ENCODE data around the gene SVEP1. TPM values are rescaled to one million over a fixed set of nuclear protein-coding genes. Genes with fewer than 3 reads are reported as not detected.

SVEP1 gene
- total RNA-seq, 1 donor = not detected

DNA sequence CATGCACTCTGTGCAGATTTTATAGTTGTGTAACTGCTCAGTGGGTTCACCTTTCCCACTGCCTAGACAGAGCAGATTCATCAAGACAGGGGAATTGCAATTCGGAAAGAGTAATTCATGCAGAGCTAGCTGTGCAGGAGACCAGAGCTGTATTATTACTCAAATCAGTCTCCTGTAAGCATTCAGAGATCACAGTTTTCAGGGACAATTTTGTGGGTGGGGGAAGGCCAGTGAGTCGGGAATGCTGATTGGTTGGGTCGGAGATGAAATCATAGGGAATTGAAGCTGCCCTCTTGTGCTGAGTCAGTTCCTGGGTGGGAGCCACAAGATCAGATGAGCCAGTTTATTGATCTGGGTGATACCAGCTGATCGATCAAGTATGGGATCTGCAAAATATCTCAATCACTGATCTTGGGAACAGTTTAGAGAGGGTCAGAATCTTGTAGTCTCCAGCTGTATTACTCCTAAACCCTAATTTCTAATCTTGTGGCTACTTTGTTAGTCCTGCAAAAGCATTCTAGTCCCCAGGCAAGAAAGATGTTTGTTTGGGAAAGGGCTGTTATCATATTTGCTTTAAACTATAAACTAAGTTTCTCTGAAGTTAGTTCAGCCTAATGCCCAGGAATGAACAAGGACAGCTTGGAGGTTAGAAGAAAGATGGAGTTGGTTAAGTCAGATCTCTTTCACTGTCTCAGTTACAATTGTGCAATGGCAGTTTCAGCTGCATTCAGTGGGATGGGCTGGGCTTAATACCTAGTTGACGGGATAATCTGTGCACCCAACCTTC, 12.7 kb upstream of the SVEP1 start:
- H3K4me3 ChIP-seq (ENCODE audit: low read length) = no peak overlapping the region
- peaks cover 4% of the 10 kb centered on the region for H3K9me3 ChIP-seq (ENCODE audit: low read depth, low read length)
- no peaks in the 10 kb centered on the region for H3K4me1 ChIP-seq (ENCODE audit: insufficient read depth, low read length)
- no peaks in the 10 kb centered on the region for H3K27me3 ChIP-seq (ENCODE audit: insufficient read depth, low read length)

DNA sequence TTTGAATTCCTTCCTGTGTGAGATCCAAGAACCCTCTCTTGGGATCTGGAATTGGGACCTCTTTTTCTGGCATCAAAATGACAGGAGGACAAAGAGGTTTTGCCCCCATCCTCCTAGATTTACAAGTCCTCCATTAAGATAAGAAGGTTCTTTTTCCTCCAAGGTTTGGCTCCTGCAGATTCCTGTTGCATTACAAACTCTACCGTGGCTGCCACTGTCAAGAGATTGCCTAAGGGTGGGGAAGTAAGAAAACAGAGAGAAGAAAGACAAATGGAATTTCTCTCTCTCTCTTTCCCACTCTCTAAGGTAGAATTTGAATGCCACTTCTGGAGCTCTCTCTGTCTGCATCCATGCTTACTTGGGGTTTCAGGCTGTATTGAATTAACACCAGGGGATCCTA, 12.0 kb upstream of the SVEP1 start:
- H3K4me1 ChIP-seq (ENCODE audit: insufficient read depth, low read length) = no peaks in the 10 kb centered on the region
- H3K4me3 ChIP-seq (ENCODE audit: low read length) = no peak overlapping the region
- H3K9me3 ChIP-seq (ENCODE audit: low read depth, low read length) = peaks cover 4% of the 10 kb centered on the region
- no peaks in the 10 kb centered on the region for H3K27me3 ChIP-seq (ENCODE audit: insufficient read depth, low read length)

- Histone ChIP-seq H3K4me1 (ENCODE audit: insufficient read depth, low read length) (no peaks in the 10 kb centered on the region), H3K4me3 (ENCODE audit: low read length) (no peak overlapping the region), H3K27me3 (ENCODE audit: insufficient read depth, low read length) (no peaks in the 10 kb centered on the region), H3K9me3 (ENCODE audit: low read depth, low read length) (peaks cover 4% of the 10 kb centered on the region)
Observed at GRCh38 chr9:110590816-110591215, 11.3 kb upstream of the SVEP1 start.

GRCh38 chr9:110588296-110588695, 8.8 kb upstream of the SVEP1 start:
- Histone ChIP-seq H3K27me3 (ENCODE audit: insufficient read depth, low read length) (no peaks in the 10 kb centered on the region), H3K9me3 (ENCODE audit: low read depth, low read length) (peaks cover 4% of the 10 kb centered on the region), H3K4me1 (ENCODE audit: insufficient read depth, low read length) (no peaks in the 10 kb centered on the region), H3K4me3 (ENCODE audit: low read length) (no peak overlapping the region)

DNA sequence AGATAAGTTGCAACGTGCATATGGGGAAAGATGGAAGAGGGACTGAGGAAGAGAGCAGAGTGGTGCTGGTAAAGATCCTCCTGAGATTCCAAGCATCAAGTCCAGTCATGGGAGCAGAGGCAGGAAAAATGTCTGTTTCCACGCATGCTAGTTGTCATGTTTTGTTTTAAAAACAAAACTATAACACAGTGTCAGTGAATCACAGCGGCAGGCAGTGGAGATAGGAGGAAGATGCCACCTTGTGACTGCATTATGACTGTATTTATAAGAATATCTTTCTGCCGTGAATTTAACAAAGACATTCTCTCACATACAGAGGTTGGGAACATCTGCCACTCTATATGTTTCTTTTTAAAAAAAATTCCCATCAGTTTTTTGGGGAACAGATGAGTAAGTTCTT, 3.7 kb upstream of the SVEP1 start:
- Histone ChIP-seq H3K4me3 (ENCODE audit: low read length) (no peak overlapping the region), H3K9me3 (ENCODE audit: low read depth, low read length) (no peaks in the 10 kb centered on the region), H3K27me3 (ENCODE audit: insufficient read depth, low read length) (peaks cover 40% of the 10 kb centered on the region), H3K4me1 (ENCODE audit: insufficient read depth, low read length) (peaks cover 5% of the 10 kb centered on the region)

DNA sequence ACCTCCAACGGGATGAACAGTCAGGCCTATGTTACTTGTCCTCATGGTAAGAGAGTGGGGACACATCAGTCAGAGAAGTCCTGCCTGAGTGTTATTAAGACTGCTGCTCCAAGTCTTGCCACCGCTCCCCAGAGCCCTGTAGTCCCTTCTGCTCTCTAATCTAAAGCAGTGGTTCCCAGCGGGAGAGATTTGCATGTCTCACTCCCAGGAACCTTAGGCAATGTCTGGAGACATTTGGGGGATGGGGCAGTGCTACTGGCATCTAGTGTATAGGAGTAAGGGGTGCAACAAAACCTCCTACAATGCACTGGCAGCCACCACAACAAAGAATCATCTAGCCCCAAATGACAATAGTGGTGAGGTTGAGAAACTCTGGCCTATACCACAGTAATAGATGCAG, 2.6 kb upstream of the SVEP1 start:
- Histone ChIP-seq H3K27me3 (ENCODE audit: insufficient read depth, low read length) (peaks cover 51% of the 10 kb centered on the region), H3K4me1 (ENCODE audit: insufficient read depth, low read length) (peaks cover 5% of the 10 kb centered on the region), H3K4me3 (ENCODE audit: low read length) (no peak overlapping the region), H3K9me3 (ENCODE audit: low read depth, low read length) (peaks cover 5% of the 10 kb centered on the region)

GRCh38 chr9:110580850-110581249, 1.3 kb upstream of the SVEP1 start:
- Histone ChIP-seq H3K9me3 (ENCODE audit: low read depth, low read length) (peaks cover 5% of the 10 kb centered on the region), H3K4me3 (ENCODE audit: low read length) (no peak overlapping the region), H3K4me1 (ENCODE audit: insufficient read depth, low read length) (peaks cover 5% of the 10 kb centered on the region), H3K27me3 (ENCODE audit: insufficient read depth, low read length) (peaks cover 56% of the 10 kb centered on the region)

- H3K4me1 ChIP-seq (ENCODE audit: insufficient read depth, low read length) = peaks cover 5% of the 10 kb centered on the region
- H3K27me3 ChIP-seq (ENCODE audit: insufficient read depth, low read length) = peaks cover 59% of the 10 kb centered on the region
- peaks cover 5% of the 10 kb centered on the region for H3K9me3 ChIP-seq (ENCODE audit: low read depth, low read length)
- H3K4me3 ChIP-seq (ENCODE audit: low read length) = no peak overlapping the region
Observed at GRCh38 chr9:110579862-110580219, 300 bp upstream of the SVEP1 start.

DNA sequence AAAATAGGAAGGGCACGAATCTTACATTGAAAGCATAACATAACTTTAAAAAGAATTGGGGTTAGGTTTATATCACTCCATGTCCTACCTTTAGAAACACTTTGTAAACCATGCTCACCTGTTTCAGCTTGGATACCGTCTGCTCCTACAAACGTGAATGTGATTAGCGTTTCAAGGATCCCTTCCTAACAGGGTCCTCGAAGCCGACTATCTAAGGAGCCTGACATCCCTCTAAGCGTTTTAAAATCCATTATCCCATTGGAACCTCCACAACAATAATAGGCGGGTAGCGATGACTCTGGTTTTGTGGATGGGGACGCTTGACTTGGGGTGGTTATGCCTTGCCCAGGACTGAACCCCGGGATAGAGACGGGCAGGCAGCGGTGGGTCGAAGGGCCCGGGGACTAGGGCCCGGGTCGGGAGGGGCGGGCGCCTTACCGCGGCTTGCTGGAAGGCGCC, 937 bp downstream of the SVEP1 start:
- Histone ChIP-seq H3K27me3 (ENCODE audit: insufficient read depth, low read length) (peaks cover 61% of the 10 kb centered on the region), H3K4me3 (ENCODE audit: low read length) (no peak overlapping the region)

GRCh38 chr9:110575945-110576344, 3.6 kb downstream of the SVEP1 start:
- no peak overlapping the region for H3K4me3 ChIP-seq (ENCODE audit: low read length)
- peaks cover 5% of the 10 kb centered on the region for H3K9me3 ChIP-seq (ENCODE audit: low read depth, low read length)
- peaks cover 48% of the 10 kb centered on the region for H3K27me3 ChIP-seq (ENCODE audit: insufficient read depth, low read length)
- peaks cover 5% of the 10 kb centered on the region for H3K4me1 ChIP-seq (ENCODE audit: insufficient read depth, low read length)

More for the DNA sequence above, 937 bp downstream of the SVEP1 start:
- Histone ChIP-seq H3K4me1 (ENCODE audit: insufficient read depth, low read length) (peaks cover 5% of the 10 kb centered on the region), H3K9me3 (ENCODE audit: low read depth, low read length) (peaks cover 5% of the 10 kb centered on the region)

DNA sequence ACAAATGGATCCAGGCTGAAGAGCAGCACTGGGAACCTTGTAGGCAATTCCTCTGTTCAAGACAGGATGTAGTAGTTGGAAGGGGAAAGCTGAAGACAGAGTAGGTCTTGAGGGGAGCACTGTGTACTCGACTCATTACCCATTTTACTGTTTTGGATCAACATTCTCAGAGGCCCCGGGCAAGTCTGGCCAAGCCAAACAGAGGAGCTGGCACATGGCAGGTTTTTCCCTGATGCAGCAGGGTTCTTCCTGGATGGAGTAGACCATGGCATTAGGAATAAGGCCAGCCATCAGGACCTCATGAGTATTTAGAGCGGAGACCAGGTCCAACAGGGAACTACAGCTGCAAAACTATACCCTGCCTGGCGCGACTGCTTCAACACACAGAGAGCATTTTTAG, 4.4 kb downstream of the SVEP1 start:
- H3K9me3 ChIP-seq (ENCODE audit: low read depth, low read length) = peaks cover 5% of the 10 kb centered on the region
- peaks cover 40% of the 10 kb centered on the region for H3K27me3 ChIP-seq (ENCODE audit: insufficient read depth, low read length)
- no peak overlapping the region for H3K4me3 ChIP-seq (ENCODE audit: low read length)
- H3K4me1 ChIP-seq (ENCODE audit: insufficient read depth, low read length) = peaks cover 5% of the 10 kb centered on the region

DNA sequence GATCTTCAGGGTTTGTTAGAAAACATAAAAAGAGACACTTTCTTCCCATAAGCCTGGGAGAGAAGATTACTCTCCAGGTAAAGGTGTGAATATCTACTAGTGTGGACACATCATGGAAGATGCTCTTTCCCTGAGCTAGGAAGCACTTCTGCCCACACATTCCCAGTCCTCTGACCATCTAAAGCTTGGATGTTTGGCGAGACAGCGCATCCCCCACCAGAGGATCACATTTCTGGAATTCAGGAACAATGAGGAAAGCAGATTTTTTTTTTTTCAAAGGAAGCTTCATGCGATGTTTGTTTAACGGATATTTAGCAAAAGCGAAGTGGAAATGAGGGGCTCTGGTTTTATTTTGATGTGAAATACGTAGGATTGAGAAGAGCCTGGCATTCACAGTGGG, 6.2 kb downstream of the SVEP1 start:
- Histone ChIP-seq H3K9me3 (ENCODE audit: low read depth, low read length) (peaks cover 5% of the 10 kb centered on the region), H3K4me3 (ENCODE audit: low read length) (no peak overlapping the region), H3K27me3 (ENCODE audit: insufficient read depth, low read length) (peaks cover 22% of the 10 kb centered on the region), H3K4me1 (ENCODE audit: insufficient read depth, low read length) (no peaks in the 10 kb centered on the region)

- H3K9me3 ChIP-seq (ENCODE audit: low read depth, low read length) = no peaks in the 10 kb centered on the region
- H3K4me1 ChIP-seq (ENCODE audit: insufficient read depth, low read length) = no peaks in the 10 kb centered on the region
Observed at GRCh38 chr9:110571801-110572483, 7.6 kb downstream of the SVEP1 start.

GRCh38 chr9:110566156-110566555, 13.4 kb downstream of the SVEP1 start:
- Histone ChIP-seq H3K4me1 (ENCODE audit: insufficient read depth, low read length) (no peaks in the 10 kb centered on the region), H3K27me3 (ENCODE audit: insufficient read depth, low read length) (no peaks in the 10 kb centered on the region), H3K9me3 (ENCODE audit: low read depth, low read length) (no peaks in the 10 kb centered on the region), H3K4me3 (ENCODE audit: low read length) (no peak overlapping the region)

More at GRCh38 chr9:110571801-110572483, 7.6 kb downstream of the SVEP1 start:
- peaks cover 10% of the 10 kb centered on the region for H3K27me3 ChIP-seq (ENCODE audit: insufficient read depth, low read length)
- H3K4me3 ChIP-seq (ENCODE audit: low read length) = no peak overlapping the region

DNA sequence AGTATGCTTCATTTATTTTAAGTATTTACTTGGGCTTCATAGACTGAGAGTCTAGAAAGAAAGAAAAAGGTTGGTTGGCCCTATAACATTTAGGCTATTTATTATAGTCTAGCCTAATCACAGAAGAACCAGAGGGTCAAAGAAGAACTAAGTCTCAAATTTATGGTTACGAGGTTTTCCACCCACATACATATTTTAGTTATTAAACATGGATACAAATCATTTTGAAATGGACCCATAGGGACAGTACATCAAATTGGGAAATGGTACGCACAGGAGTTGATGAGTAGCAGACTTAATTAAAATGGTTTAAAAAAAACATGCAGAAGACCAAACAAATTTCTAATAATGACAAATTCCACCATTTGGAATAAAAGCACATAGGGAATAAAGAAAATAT, 17.7 kb downstream of the SVEP1 start:
- H3K9me3 ChIP-seq (ENCODE audit: low read depth, low read length) = peaks cover 7% of the 10 kb centered on the region
- no peaks in the 10 kb centered on the region for H3K27me3 ChIP-seq (ENCODE audit: insufficient read depth, low read length)
- H3K4me3 ChIP-seq (ENCODE audit: low read length) = no peak overlapping the region
- no peaks in the 10 kb centered on the region for H3K4me1 ChIP-seq (ENCODE audit: insufficient read depth, low read length)

DNA sequence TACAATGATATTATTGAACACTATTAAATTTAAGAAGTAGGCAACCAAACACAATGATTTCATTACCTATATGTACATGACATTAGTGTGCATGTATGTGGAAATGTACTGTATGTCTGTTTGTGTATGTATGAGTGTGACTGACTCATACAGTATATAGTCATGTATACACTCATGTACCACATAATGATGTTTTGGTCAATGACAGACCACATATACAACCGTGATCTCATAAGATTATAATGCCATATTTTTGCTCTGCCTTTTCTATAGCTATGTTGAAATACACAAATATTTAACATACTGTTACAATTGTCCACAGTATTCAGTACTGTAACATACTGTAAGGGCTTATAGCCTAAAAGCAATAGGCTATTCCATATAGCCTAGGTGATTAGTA, 19.7 kb downstream of the SVEP1 start:
- no peaks in the 10 kb centered on the region for H3K27me3 ChIP-seq (ENCODE audit: insufficient read depth, low read length)
- H3K9me3 ChIP-seq (ENCODE audit: low read depth, low read length) = peaks cover 7% of the 10 kb centered on the region
- H3K4me3 ChIP-seq (ENCODE audit: low read length) = no peak overlapping the region
- no peaks in the 10 kb centered on the region for H3K4me1 ChIP-seq (ENCODE audit: insufficient read depth, low read length)

All from mononuclear cell (primary cell).